Activated CD8-positive, alpha-beta T cell treated with anti-CD3 and anti-CD28 coated beads for 36 hours (primary cell): Measurements from ENCODE around the gene APOA5. TPM values are rescaled to one million over a fixed set of nuclear protein-coding genes. Genes with fewer than 3 reads are reported as not detected.
A peak's percentile ranks its signal among the peaks of the same experiment; 100 is the strongest.

ENCODE experiments used
- ATAC-seq: fragments of 200-7000 bp; cut with Tn5 transposase; one replicate; pipeline ENCODE4 v1.10.0; 2021; ENCODE audit warnings: mild to moderate bottlenecking, moderate library complexity
- CTCF ChIA-PET: fragments of 350-600 bp; sonication (Branson Sonifier 250); formaldehyde crosslinking; loops from one replicate; lab custom pipeline; 2021; ENCODE audit warnings: antibody characterized with exemption; lab: Charles Lee
- POLR2A ChIA-PET: fragments of 350-600 bp; sonication (Branson Sonifier 250); formaldehyde crosslinking; loops from one replicate; lab custom pipeline; 2021; ENCODE audit warnings: antibody characterized with exemption; lab: Charles Lee
- DNase-seq: peaks from one replicate; pipeline ENCODE4 v3.0.0-alpha.2; 2020
- H3K27ac Mint-ChIP-seq: one replicate; pipeline ENCODE4 v1.8.0; 2021; ENCODE audit warnings: mild to moderate bottlenecking, mixed read lengths
- H3K27me3 Mint-ChIP-seq: one replicate; pipeline ENCODE4 v1.8.0; 2021; ENCODE audit warnings: mixed read lengths
- H3K36me3 Mint-ChIP-seq: one replicate; pipeline ENCODE4 v1.8.0; 2021; ENCODE audit warnings: low read depth, mixed read lengths
- H3K4me1 Mint-ChIP-seq: one replicate; pipeline ENCODE4 v1.8.0; 2021; ENCODE audit warnings: low read depth, mixed read lengths
- H3K4me3 Mint-ChIP-seq: one replicate; pipeline ENCODE4 v1.8.0; 2021; ENCODE audit warnings: mild to moderate bottlenecking, moderate library complexity, mixed read lengths
- H3K9me3 Mint-ChIP-seq: one replicate; pipeline ENCODE4 v1.8.0; 2021; ENCODE audit warnings: mixed read lengths
- CTCF ChIP-seq: fragments of 200-600 bp; IDR thresholded peaks from one replicate; pipeline ENCODE4 v1.8.0; 2022; ENCODE audit warnings: antibody characterized with exemption, mild to moderate bottlenecking
- intact Hi-C: fragments of 100-400 bp; cut with micrococcal nuclease; formaldehyde crosslinking; loops from one replicate; pipeline ENCODE4 v1.10.0; 2022
- total RNA-seq, 2 experiments: library from RNA; stranded (reverse); gene quantifications; one replicate each; pipeline ENCODE4 v1.2.3, GENCODE V29; 2021

The APOA5 gene
- total RNA-seq, 2 experiments from 2014 or later: not detected

GRCh38 chr11:116792869-116793771, 1.4 kb upstream of the APOA5 start:
- no peak overlapping the region for H3K27ac Mint-ChIP-seq
- ChIA-PET POLR2A (interaction anchor here (1.1 to 1.2 kb wide), 3 partner anchors 9 to 43 kb away, joined by 3 read pairs; no protein-coding TSS in a partner anchor), CTCF (interaction anchor here (0.8 to 10.0 kb wide), 9 partner anchors 30 to 387 kb away, joined by 3 to 167 read pairs (median 4); partner anchors contain the start of genes APOA1 and SIK3)
- H3K4me3 Mint-ChIP-seq: no peak overlapping the region
- TF ChIP-seq CTCF: no peak
- no peaks in the 10 kb centered on the region for H3K9me3 Mint-ChIP-seq
- intact Hi-C loops: loop anchor here (5.0 kb wide), 1 partner anchor 44 kb away; the partner anchor contains the start of gene APOA1
- H3K27me3 Mint-ChIP-seq: no peaks in the 10 kb centered on the region
- H3K36me3 Mint-ChIP-seq: no peaks in the 10 kb centered on the region
- no peak for DNase-seq
- no peak for ATAC-seq
- peaks cover 7% of the 10 kb centered on the region for H3K4me1 Mint-ChIP-seq

GRCh38 chr11:116792144-116792868, 627 bp upstream of the APOA5 start:
- Mint-ChIP-seq H3K4me3 (no peak overlapping the region), H3K27ac (no peak overlapping the region), H3K27me3 (no peaks in the 10 kb centered on the region), H3K9me3 (no peaks in the 10 kb centered on the region), H3K36me3 (no peaks in the 10 kb centered on the region), H3K4me1 (peaks cover 7% of the 10 kb centered on the region)
- ChIA-PET CTCF (interaction anchor here (1.1 to 10.0 kb wide), 17 partner anchors 8 to 381 kb away, joined by 3 to 167 read pairs (median 13); partner anchors contain the start of genes APOA1, PAFAH1B2 and SIK3), POLR2A (interaction anchor here (1.2 kb wide), 2 partner anchors 9 to 16 kb away, joined by 3 read pairs; no protein-coding TSS in a partner anchor)
- intact Hi-C loops: loop anchor here (5.0 kb wide), 1 partner anchor 45 kb away; the partner anchor contains the start of gene APOA1
- ATAC-seq (no peak), DNase-seq (no peak)
- TF ChIP-seq CTCF: no peak

GRCh38 chr11:116791002-116791812, 472 bp downstream of the APOA5 start:
- intact Hi-C loops: loop anchor here (1.0 to 5.0 kb wide), 2 partner anchors 46 to 315 kb away; partner anchors contain the start of gene APOA1
- Mint-ChIP-seq H3K9me3 (no peaks in the 10 kb centered on the region), H3K27ac (no peak overlapping the region), H3K27me3 (no peaks in the 10 kb centered on the region), H3K4me1 (peaks cover 18% of the 10 kb centered on the region), H3K36me3 (peaks cover 11% of the 10 kb centered on the region), H3K4me3 (no peak overlapping the region)
- TF ChIP-seq CTCF: peak; percentile 89
- ATAC-seq (peak; percentile 80), DNase-seq (peak; percentile 86)
- POLR2A ChIA-PET: interaction anchor here (0.9 to 2.5 kb wide), 3 partner anchors 14 to 61 kb away, joined by 3 to 10 read pairs (median 8); partner anchors contain the start of gene BUD13
- CTCF ChIA-PET: interaction anchor here (0.6 to 10.0 kb wide), 49 partner anchors 8 to 435 kb away, joined by 3 to 167 read pairs (median 5); partner anchors contain the start of genes APOA1, BUD13, PAFAH1B2 and SIDT2

- Mint-ChIP-seq H3K27me3 (no peaks in the 10 kb centered on the region), H3K27ac (no peak overlapping the region), H3K4me1 (peaks cover 26% of the 10 kb centered on the region), H3K4me3 (no peak overlapping the region), H3K36me3 (peaks cover 19% of the 10 kb centered on the region), H3K9me3 (no peaks in the 10 kb centered on the region)
- DNase-seq (no peak), ATAC-seq (no peak)
- ChIA-PET POLR2A (interaction anchor here (0.9 to 2.5 kb wide), 4 partner anchors 13 to 62 kb away, joined by 3 to 10 read pairs (median 6); partner anchors contain the start of gene BUD13), CTCF (interaction anchor here (0.8 to 10.0 kb wide), 43 partner anchors 8 to 436 kb away, joined by 3 to 167 read pairs (median 6); partner anchors contain the start of genes APOA1, BUD13, PAFAH1B2 and SIK3)
- intact Hi-C loops: loop anchor here (1.0 to 5.0 kb wide), 2 partner anchors 47 to 316 kb away; partner anchors contain the start of gene APOA1
- no peak for TF ChIP-seq CTCF
Observed at GRCh38 chr11:116790167-116791001, 1.3 kb downstream of the APOA5 start.
